MCF 10A (cell line): ENCODE results near the gene CRYGS. TPM values are rescaled to one million over a fixed set of nuclear protein-coding genes. Genes with fewer than 3 reads are reported as not detected.

ENCODE experiments used
- BruUV-seq: library from RNA; stranded (reverse); fragments of 400-500 nt; replicated peaks from 2 replicates; lab custom pipeline; 2021; lab: Mats Ljungman, UMichigan
- CTCF ChIA-PET: fragments of 300-600 bp; sonication (Branson Sonifier 250); formaldehyde crosslinking; extraction: SDS; loops from one replicate; lab custom pipeline; 2021; ENCODE audit warnings: antibody characterized with exemption, inconsistent platforms; lab: Yijun Ruan, JAX
- POLR2A ChIA-PET: fragments of 300-600, 350-650 bp; sonication (Branson Sonifier 250); formaldehyde crosslinking; extraction: SDS; loops from one replicate; lab custom pipeline; 2020; ENCODE audit warnings: antibody characterized with exemption, inconsistent platforms; lab: Yijun Ruan, JAX
- DNase-seq: peaks from one replicate; pipeline ENCODE4 v3.0.0-alpha.2; 2018; ENCODE audit not compliant: unreplicated experiment
- H3K27ac Mint-ChIP-seq: one replicate; pipeline ENCODE4 v1.8.0; 2022; ENCODE audit warnings: mild to moderate bottlenecking, low read depth, mixed read lengths; ENCODE audit not compliant: unreplicated experiment
- H3K27me3 Mint-ChIP-seq: one replicate; pipeline ENCODE4 v1.8.0; 2022; ENCODE audit warnings: mixed read lengths; ENCODE audit not compliant: insufficient read depth, unreplicated experiment
- H3K36me3 Mint-ChIP-seq: one replicate; pipeline ENCODE4 v1.8.0; 2022; ENCODE audit warnings: mild to moderate bottlenecking, moderate library complexity, mixed read lengths; ENCODE audit not compliant: insufficient read depth, unreplicated experiment
- H3K4me1 Mint-ChIP-seq: one replicate; pipeline ENCODE4 v1.8.0; 2022; ENCODE audit warnings: mixed read lengths; ENCODE audit not compliant: insufficient read depth, unreplicated experiment
- H3K4me3 Mint-ChIP-seq: one replicate; pipeline ENCODE4 v1.8.0; 2022; ENCODE audit warnings: mild to moderate bottlenecking, moderate library complexity, mixed read lengths; ENCODE audit not compliant: unreplicated experiment
- H3K9me3 Mint-ChIP-seq: one replicate; pipeline ENCODE4 v1.8.0; 2022; ENCODE audit warnings: mixed read lengths; ENCODE audit not compliant: unreplicated experiment
- CTCF ChIP-seq: fragments of 200-600 bp; IDR thresholded peaks from one replicate; pipeline ENCODE4 v1.8.0; 2022; ENCODE audit warnings: antibody characterized with exemption, mild to moderate bottlenecking; ENCODE audit not compliant: unreplicated experiment
- intact Hi-C: fragments of 100-400 bp; cut with micrococcal nuclease; formaldehyde crosslinking; loops from 2 replicates; pipeline ENCODE4 v1.14.1; 2022
- total RNA-seq: library from RNA; stranded (reverse); gene quantifications from 2 replicates; pipeline ENCODE4 v1.2.3, GENCODE V29; 2022

Gene CRYGS
- total RNA-seq, 1 experiment from 2014 or later = 4.0 TPM

GRCh38 chr3:186582541-186582940 is 38.4 kb upstream of the CRYGS start:
- ChIA-PET POLR2A (interaction anchor here (0.6 to 14.3 kb wide), 2 partner anchors 13 to 15 kb away, joined by 3 to 161 read pairs; partner anchors contain the start of genes DNAJB11 and TBCCD1), CTCF (interaction anchor here (0.6 to 0.9 kb wide), 4 partner anchors 9 to 241 kb away, joined by 3 to 4 read pairs (median 3); no protein-coding TSS in a partner anchor)
- Mint-ChIP-seq H3K9me3 (no peaks in the 10 kb centered on the region), H3K36me3 (peaks cover 84% of the 10 kb centered on the region), H3K4me3 (no peak overlapping the region), H3K4me1 (no peaks in the 10 kb centered on the region), H3K27ac (no peak overlapping the region), H3K27me3 (no peaks in the 10 kb centered on the region)
- TF ChIP-seq CTCF = no peak
- intact Hi-C loops = no loop called here
- DNase-seq = no peak
- no TSS peak for BruUV-seq

GRCh38 chr3:186580785-186581184 is 36.6 kb upstream of the CRYGS start:
- intact Hi-C loops = no loop called here
- TF ChIP-seq CTCF = no peak
- Mint-ChIP-seq H3K4me1 (no peaks in the 10 kb centered on the region), H3K27me3 (no peaks in the 10 kb centered on the region), H3K27ac (no peak overlapping the region), H3K9me3 (no peaks in the 10 kb centered on the region), H3K36me3 (peaks cover 92% of the 10 kb centered on the region), H3K4me3 (no peak overlapping the region)
- ChIA-PET POLR2A (interaction anchor here (0.6 to 14.3 kb wide), 3 partner anchors 11 to 645 kb away, joined by 3 to 161 read pairs (median 3); partner anchors contain the start of genes DNAJB11 and TBCCD1), CTCF (interaction anchor here (0.5 to 2.2 kb wide), 5 partner anchors 9 to 666 kb away, joined by 3 to 6 read pairs (median 4); no protein-coding TSS in a partner anchor)
- no TSS peak for BruUV-seq
- DNase-seq = no peak

- DNase-seq = no peak
- H3K4me3 Mint-ChIP-seq = no peak overlapping the region
- no peak for TF ChIP-seq CTCF
- H3K27me3 Mint-ChIP-seq = no peaks in the 10 kb centered on the region
- H3K9me3 Mint-ChIP-seq = no peaks in the 10 kb centered on the region
- BruUV-seq = no TSS peak
- peaks cover 92% of the 10 kb centered on the region for H3K36me3 Mint-ChIP-seq
- H3K4me1 Mint-ChIP-seq = peaks cover 6% of the 10 kb centered on the region
- intact Hi-C loops = no loop called here
- CTCF ChIA-PET = interaction anchor here (0.6 to 1.3 kb wide), 2 partner anchors 244 to 529 kb away, joined by 4 read pairs; no protein-coding TSS in a partner anchor
- H3K27ac Mint-ChIP-seq = no peak overlapping the region
- POLR2A ChIA-PET = interaction anchor here (0.5 to 1.4 kb wide), 3 partner anchors 9 to 72 kb away, joined by 3 to 7 read pairs (median 3); partner anchors contain the start of gene TBCCD1
Measured at GRCh38 chr3:186577521-186577920, 33.3 kb upstream of the CRYGS start.

GRCh38 chr3:186571644-186572013 is 27.4 kb upstream of the CRYGS start:
- Mint-ChIP-seq H3K4me1 (peaks cover 31% of the 10 kb centered on the region), H3K27ac (peak overlapping the region; percentile 97), H3K27me3 (no peaks in the 10 kb centered on the region), H3K9me3 (no peaks in the 10 kb centered on the region), H3K4me3 (peak overlapping the region; percentile 79), H3K36me3 (peaks cover 52% of the 10 kb centered on the region)
- CTCF ChIA-PET = interaction anchor here (0.6 to 4.3 kb wide), 5 partner anchors 10 to 45 kb away, joined by 4 to 46 read pairs (median 4); no protein-coding TSS in a partner anchor
- TF ChIP-seq CTCF = no peak
- POLR2A ChIA-PET = interaction anchor here (0.7 to 9.2 kb wide), 6 partner anchors 14 to 625 kb away, joined by 3 to 161 read pairs (median 14); partner anchors contain the start of genes EIF4A2 and RFC4
- intact Hi-C loops = no loop called here
- no TSS peak for BruUV-seq
- DNase-seq = no peak
